ENCODE data around the gene TMA7.

Gene TMA7

GRCh38 chr3:48423241-48423882 lies 16.7 kb upstream of the TMA7 start:
- no peak for DNase-seq (ENCODE audit: low read depth)

GRCh38 chr3:48423883-48424695 lies 16.0 kb upstream of the TMA7 start:
- DNase-seq (ENCODE audit: low read depth), result no peak

GRCh38 chr3:48425281-48425812 lies 14.7 kb upstream of the TMA7 start:
- no peak for DNase-seq (ENCODE audit: low read depth)

- no peak for DNase-seq (ENCODE audit: low read depth)
These were observed 13.6 kb upstream of the TMA7 start for GRCh38 chr3:48426401-48426909.

- DNase-seq (ENCODE audit: low read depth), result no peak
These were observed 13.0 kb upstream of the TMA7 start for GRCh38 chr3:48426944-48427629.

- DNase-seq (ENCODE audit: low read depth), result no peak
These were observed 12.5 kb upstream of the TMA7 start for GRCh38 chr3:48427630-48427962.

GRCh38 chr3:48428088-48428571 lies 11.9 kb upstream of the TMA7 start:
- DNase-seq (ENCODE audit: low read depth), result no peak

GRCh38 chr3:48428572-48429316 lies 11.3 kb upstream of the TMA7 start:
- no peak for DNase-seq (ENCODE audit: low read depth)

GRCh38 chr3:48429317-48429959 lies 10.6 kb upstream of the TMA7 start:
- DNase-seq (ENCODE audit: low read depth), result no peak

- DNase-seq (ENCODE audit: low read depth), result no peak
These were observed 9.9 kb upstream of the TMA7 start, which contains the start of gene PLXNB1 for GRCh38 chr3:48429960-48430707. TSS of gene PLXNB1 (minus strand) at chr3:48430086. CDS start at chr3:48424611, 5,475 bp downstream.

GRCh38 chr3:48430708-48431101 lies 9.4 kb upstream of the TMA7 start:
- no peak for DNase-seq (ENCODE audit: low read depth)

GRCh38 chr3:48431224-48432029 lies 8.6 kb upstream of the TMA7 start:
- DNase-seq (ENCODE audit: low read depth), result no peak

GRCh38 chr3:48432411-48433371 lies 7.4 kb upstream of the TMA7 start:
- no peak for DNase-seq (ENCODE audit: low read depth)

- DNase-seq (ENCODE audit: low read depth), result no peak
These were observed 6.5 kb upstream of the TMA7 start for GRCh38 chr3:48433472-48434118.

GRCh38 chr3:48434591-48435222 lies 5.3 kb upstream of the TMA7 start:
- no peak for DNase-seq (ENCODE audit: low read depth)

GRCh38 chr3:48435223-48435595 lies 4.8 kb upstream of the TMA7 start:
- DNase-seq (ENCODE audit: low read depth), result no peak

- no peak for DNase-seq (ENCODE audit: low read depth)
These were observed 4.1 kb upstream of the TMA7 start for GRCh38 chr3:48435774-48436476.
